H9 (cell line): ENCODE measurements around the gene MIS18A. TPM values are rescaled to one million over a fixed set of nuclear protein-coding genes. Genes with fewer than 3 reads are reported as not detected.
A peak's percentile ranks its signal among the peaks of the same experiment; 100 is the strongest.

ENCODE experiments used
- DNase-seq: peaks from one replicate; pipeline ENCODE4 v3.0.0-alpha.2; 2017
- H2AFZ ChIP-seq: one replicate; pipeline ENCODE4 v1.6.1; 2013; ENCODE audit warnings: mild to moderate bottlenecking, low read length, control low read depth, moderate library complexity
- H2AK5ac ChIP-seq: 2 replicates; pipeline ENCODE4 v1.6.1; 2013; ENCODE audit warnings: low read length, control low read depth, mixed read lengths; ENCODE audit not compliant: insufficient read length
- H2BK120ac ChIP-seq: one replicate; pipeline ENCODE4 v1.6.1; 2013; ENCODE audit warnings: low read depth, mild to moderate bottlenecking, low read length, control low read depth, inconsistent platforms; ENCODE audit not compliant: poor library complexity, severe bottlenecking
- H2BK12ac ChIP-seq: 2 replicates; pipeline ENCODE4 v1.6.1; 2013; ENCODE audit warnings: low read length, control low read depth, mixed read lengths, low read depth; ENCODE audit not compliant: insufficient read length
- H2BK15ac ChIP-seq: 2 replicates; pipeline ENCODE4 v1.6.1; 2013; ENCODE audit warnings: low read depth, low read length, control low read depth
- H2BK20ac ChIP-seq: one replicate; pipeline ENCODE4 v1.6.1; 2013; ENCODE audit warnings: low read depth, mild to moderate bottlenecking, low read length, control low read depth, inconsistent platforms; ENCODE audit not compliant: poor library complexity, severe bottlenecking
- H2BK5ac ChIP-seq: 2 replicates; pipeline ENCODE4 v1.6.1; 2013; ENCODE audit warnings: low read length, control low read depth, mixed read lengths; ENCODE audit not compliant: insufficient read length
- H3K14ac ChIP-seq: 2 replicates; pipeline ENCODE4 v1.6.1; 2013; ENCODE audit warnings: low read length, control low read depth; ENCODE audit not compliant: insufficient read depth
- H3K18ac ChIP-seq: 2 replicates; pipeline ENCODE4 v1.6.1; 2013; ENCODE audit warnings: low read depth, mild to moderate bottlenecking, mixed read lengths, low read length, control low read depth; ENCODE audit not compliant: insufficient read length
- H3K23ac ChIP-seq: 2 replicates; pipeline ENCODE4 v1.6.1; 2013; ENCODE audit warnings: low read length, control low read depth, mixed read lengths, low read depth; ENCODE audit not compliant: insufficient read length
- H3K23me2 ChIP-seq: 2 replicates; pipeline ENCODE4 v1.6.1; 2013; ENCODE audit warnings: low read depth, mild to moderate bottlenecking, mixed read lengths, low read length, control low read depth; ENCODE audit not compliant: insufficient read length, poor library complexity, severe bottlenecking
- H3K27ac ChIP-seq: 2 replicates; pipeline ENCODE4 v1.5.1; 2013; ENCODE audit warnings: low read length, control low read depth, mixed read lengths, low read depth; ENCODE audit not compliant: insufficient read length
- H3K27me3 ChIP-seq: 2 replicates; pipeline ENCODE4 v1.6.1; 2013; ENCODE audit warnings: low read length, control low read depth, inconsistent platforms; ENCODE audit not compliant: insufficient read depth
- H3K4ac ChIP-seq: 2 replicates; pipeline ENCODE4 v1.6.1; 2013; ENCODE audit warnings: low read depth, mild to moderate bottlenecking, control low read depth, inconsistent platforms, low read length, moderate library complexity
- H3K4me1 ChIP-seq: 2 replicates; pipeline ENCODE4 v1.6.1; 2013; ENCODE audit warnings: low read length, control low read depth, inconsistent platforms; ENCODE audit not compliant: insufficient read depth
- H3K4me2 ChIP-seq: 2 replicates; pipeline ENCODE4 v1.6.1; 2013; ENCODE audit warnings: low read length, control low read depth, mixed read lengths; ENCODE audit not compliant: insufficient read length, insufficient read depth
- H3K56ac ChIP-seq: 2 replicates; pipeline ENCODE4 v1.6.1; 2013; ENCODE audit warnings: low read depth, mild to moderate bottlenecking, mixed read lengths, low read length, control low read depth; ENCODE audit not compliant: insufficient read length
- H3K79me1 ChIP-seq: 2 replicates; pipeline ENCODE4 v1.6.1; 2013; ENCODE audit warnings: low read depth, mild to moderate bottlenecking, moderate library complexity, low read length, control low read depth, inconsistent platforms; ENCODE audit not compliant: insufficient read depth, poor library complexity, severe bottlenecking
- H3K79me2 ChIP-seq: 2 replicates; pipeline ENCODE4 v1.6.1; 2013; ENCODE audit warnings: low read length, control low read depth, inconsistent platforms; ENCODE audit not compliant: insufficient read depth
- H3K9ac ChIP-seq: 2 replicates; pipeline ENCODE4 v1.6.1; 2013; ENCODE audit warnings: low read length, control low read depth, mixed read lengths; ENCODE audit not compliant: insufficient read length; ENCODE audit errors: extremely low read depth
- H3K9me3 ChIP-seq: one replicate; pipeline ENCODE4 v1.6.1; 2013; ENCODE audit warnings: low read depth, low read length, inconsistent platforms; ENCODE audit not compliant: control insufficient read depth
- H3T11ph ChIP-seq: one replicate; pipeline ENCODE4 v1.6.1; 2013; ENCODE audit warnings: mild to moderate bottlenecking, low read length, control low read depth, inconsistent platforms
- H4K20me1 ChIP-seq: one replicate; pipeline ENCODE4 v1.6.1; 2013; ENCODE audit not compliant: control insufficient read depth, insufficient read length, insufficient read depth
- H4K5ac ChIP-seq: 2 replicates; pipeline ENCODE4 v1.6.1; 2013; ENCODE audit warnings: low read depth, mild to moderate bottlenecking, mixed read lengths, low read length, control low read depth; ENCODE audit not compliant: insufficient read length
- H4K8ac ChIP-seq: replicated peaks from 2 replicates; pipeline ENCODE4 v1.6.1; 2013; ENCODE audit warnings: low read length, control low read depth, mixed read lengths, low read depth; ENCODE audit not compliant: insufficient read length
- H4K91ac ChIP-seq: 2 replicates; pipeline ENCODE4 v1.6.1; 2013; ENCODE audit warnings: low read depth, mild to moderate bottlenecking, moderate library complexity, mixed read lengths, low read length, control low read depth; ENCODE audit not compliant: insufficient read length
- H3K27ac Mint-ChIP-seq, 3 experiments: 2 replicates in 2 of 3; 3 replicates in 1 of 3; pipeline ENCODE4 v1.8.0; 2020 to 2021; ENCODE audit warnings: mixed read lengths in 3 of 3, mild to moderate bottlenecking in 1 of 3, moderate library complexity in 1 of 3
- H3K27me3 Mint-ChIP-seq: 2 replicates; pipeline ENCODE4 v1.8.0; 2021; ENCODE audit warnings: low read depth, mild to moderate bottlenecking, moderate library complexity, mixed read lengths
- H3K36me3 Mint-ChIP-seq, 3 experiments: 2 replicates in 2 of 3; 3 replicates in 1 of 3; pipeline ENCODE4 v1.8.0; 2020 to 2021; ENCODE audit warnings: low read depth in 3 of 3, mixed read lengths in 3 of 3; ENCODE audit not compliant: insufficient read depth in 1 of 3
- H3K4me1 Mint-ChIP-seq, 2 experiments: 2 replicates each; pipeline ENCODE4 v1.8.0; 2020; ENCODE audit warnings: mixed read lengths in 2 of 2
- H3K4me3 Mint-ChIP-seq, 2 experiments: 2 replicates in 1 of 2; 3 replicates in 1 of 2; pipeline ENCODE4 v1.8.0; 2020 to 2021; ENCODE audit warnings: mild to moderate bottlenecking in 2 of 2, mixed read lengths in 2 of 2, moderate library complexity in 1 of 2
- H3K9me3 Mint-ChIP-seq, 2 experiments: 2 replicates in 1 of 2; 3 replicates in 1 of 2; pipeline ENCODE4 v1.8.0; 2020; ENCODE audit warnings: mild to moderate bottlenecking in 2 of 2, mixed read lengths in 2 of 2, moderate library complexity in 1 of 2
- CTCF ChIP-seq: fragments of 200-600 bp; sonication (generic); conservative IDR thresholded peaks from 3 replicates; pipeline ENCODE4 v1.8.0; 2021; ENCODE audit warnings: antibody characterized with exemption, mild to moderate bottlenecking
- whole genome bisulfite sequencing: extraction: QIAGEN DNeasy Blood & Tissue Kit; methylation state at CpG from one replicate; pipeline ENCODE4 v1.1.7; 2013; ENCODE audit warnings: missing lambda C conversion rate, low lambda C conversion rate, mixed read lengths; ENCODE audit not compliant: insufficient read length; ENCODE audit errors: extremely low coverage; 5-methylcytosine and 5-hydroxymethylcytosine counted together
- long read RNA-seq: library from polyadenylated mRNA; unstranded; transcript quantifications from one replicate; pipeline ENCODE4 v2.0.0, GENCODE V29; 2020
- total RNA-seq: library from RNA; stranded (reverse); gene quantifications from 2 replicates; pipeline ENCODE4 v1.2.1, GENCODE V29; 2021

MIS18A gene
- total RNA-seq = 56.3 and 56.5 TPM in 2 replicates
- long read RNA-seq, transcript MIS18A-201 (5 exons, 1,575 nt) = major isoform, 213 of 228 reads
- long read RNA-seq, partial matches to known transcripts = 8 of 228 reads
- long read RNA-seq, other reads (novel, unspliced or antisense) = 7 of 228 reads

GRCh38 chr21:32278518-32279376, at the start of gene MIS18A:
Gene MIS18A, minus strand, starts transcription at chr21:32279049. Its CDS starts 35 bp downstream, at chr21:32279014.
- no CpG with 5 or more reads among the region's 69 CpGs for WGBS

More at GRCh38 chr21:32278518-32279376, at the start of gene MIS18A:
- peak; percentile 95 for DNase-seq
- Histone ChIP-seq H4K20me1 (no peaks in the 10 kb centered on the region), H2BK20ac (no peak within 1 kb of the TSS), H3K14ac (0 out of 2 replicates have a peak within 1 kb of the TSS, but pooled peaks have one; percentile 7), H2BK15ac (no peak within 1 kb of the TSS), H4K5ac (no peak within 1 kb of the TSS), H3K79me1 (no peaks in the 10 kb centered on the region), H3K4me1 (no peaks in the 10 kb centered on the region), H4K8ac (no peak within 1 kb of the TSS), H3K27ac (no peak within 1 kb of the TSS), H2BK12ac (no peak within 1 kb of the TSS), H2AK5ac (no peak within 1 kb of the TSS), H3K23me2 (peaks cover 10% of the 10 kb centered on the region), H3K4ac (no peak within 1 kb of the TSS), H3K18ac (no peak within 1 kb of the TSS), H3K9ac (peak within 1 kb of the TSS; percentile 58), H2BK120ac (no peak within 1 kb of the TSS), H3K79me2 (peaks cover 2% of the 10 kb centered on the region; the same call in 1 of the 2 replicates), H3K4me2 (peak within 1 kb of the TSS; percentile 92), H3T11ph (no peak within 1 kb of the TSS), H3K56ac (no peak within 1 kb of the TSS), H2AFZ (no peak within 1 kb of the TSS), H3K27me3 (no peaks in the 10 kb centered on the region), H3K9me3 (no peaks in the 10 kb centered on the region), H4K91ac (no peak within 1 kb of the TSS), H3K23ac (no peak within 1 kb of the TSS), H2BK5ac (no peak within 1 kb of the TSS)
- 0 out of 3 replicates have a peak, but pooled peaks have one; percentile 16 for TF ChIP-seq CTCF
- Mint-ChIP-seq H3K9me3 (no peaks in the 10 kb centered on the region), H3K4me1 (peaks cover 12 to 18% of the 10 kb centered on the region in 2 experiments; a peak in 3 of 4 replicates), H3K36me3 (peaks cover 3 to 19% (median 19%) of the 10 kb centered on the region in 3 experiments; a peak in 5 of 7 replicates), H3K27ac (peak within 1 kb of the TSS; percentile 95 to 97 (median 96)), H3K4me3 (peak within 1 kb of the TSS; percentile 99 to 100), H3K27me3 (no peaks in the 10 kb centered on the region; the same call in 1 of the 2 replicates)
